Ishikawa (cell line): ENCODE measurements around the gene C1orf21.

Experiments
- CEBPB ChIP-seq: IDR thresholded peaks from 2 replicates; pipeline ENCODE4 v1.6.1; 2012
- CREB1 ChIP-seq: IDR thresholded peaks from 2 replicates; pipeline ENCODE4 v1.6.1; 2012; ENCODE audit warnings: low read depth
- EGR1 ChIP-seq: IDR thresholded peaks from 2 replicates; pipeline ENCODE4 v1.6.1; 2012
- EP300 ChIP-seq: IDR thresholded peaks from 2 replicates; pipeline ENCODE4 v1.6.1; 2012; ENCODE audit warnings: borderline replicate concordance
- FOXM1 ChIP-seq: IDR thresholded peaks from 2 replicates; pipeline ENCODE4 v1.6.1; 2012; ENCODE audit warnings: low read depth, borderline replicate concordance
- NFIC ChIP-seq: IDR thresholded peaks from 2 replicates; pipeline ENCODE4 v1.6.1; 2012
- RAD21 ChIP-seq: IDR thresholded peaks from 2 replicates; pipeline ENCODE4 v1.6.1; 2012; ENCODE audit warnings: low read depth
- REST ChIP-seq: IDR thresholded peaks from 2 replicates; pipeline ENCODE4 v1.6.1; 2012; ENCODE audit warnings: low read depth, mild to moderate bottlenecking
- TAF1 ChIP-seq: IDR thresholded peaks from 2 replicates; pipeline ENCODE4 v1.6.1; 2012; ENCODE audit warnings: low read depth, mild to moderate bottlenecking
- TCF12 ChIP-seq: IDR thresholded peaks from 2 replicates; pipeline ENCODE4 v1.6.1; 2012; ENCODE audit warnings: low read depth
- TEAD4 ChIP-seq: IDR thresholded peaks from 2 replicates; pipeline ENCODE4 v1.6.1; 2012
- YY1 ChIP-seq: IDR thresholded peaks from 2 replicates; pipeline ENCODE4 v1.6.1; 2012; ENCODE audit warnings: low read depth
- ZBTB7A ChIP-seq: IDR thresholded peaks from 2 replicates; pipeline ENCODE4 v1.6.1; 2012; ENCODE audit warnings: low read depth
- TF ChIP-seq, protein P1 (sequence below): IDR thresholded peaks from 2 replicates; pipeline ENCODE4 v1.6.1; 2012
- TF ChIP-seq, protein P2 (sequence below): IDR thresholded peaks from 2 replicates; pipeline ENCODE4 v1.6.1; 2012

Gene C1orf21

DNA sequence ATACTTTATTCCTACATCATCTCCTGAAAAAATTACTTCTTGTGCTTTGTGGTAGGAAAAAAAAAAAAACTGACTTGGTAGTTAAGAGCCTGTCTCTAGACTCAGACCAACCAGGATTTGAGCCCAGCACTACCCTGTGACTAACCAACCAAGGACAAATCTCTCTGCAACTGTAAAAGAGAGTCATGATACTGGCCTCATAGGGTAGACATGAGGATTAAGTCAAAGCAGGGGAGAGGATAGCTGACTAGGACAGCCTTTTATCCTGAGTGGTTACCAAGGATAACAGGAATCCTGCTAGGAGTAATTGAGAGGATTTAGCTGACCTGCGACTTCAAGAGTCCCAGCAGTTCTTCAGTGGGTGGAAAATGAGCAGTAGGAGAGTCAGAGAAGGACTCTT is 112.8 kb downstream of the C1orf21 start:
- TF ChIP-seq, protein P1, sequence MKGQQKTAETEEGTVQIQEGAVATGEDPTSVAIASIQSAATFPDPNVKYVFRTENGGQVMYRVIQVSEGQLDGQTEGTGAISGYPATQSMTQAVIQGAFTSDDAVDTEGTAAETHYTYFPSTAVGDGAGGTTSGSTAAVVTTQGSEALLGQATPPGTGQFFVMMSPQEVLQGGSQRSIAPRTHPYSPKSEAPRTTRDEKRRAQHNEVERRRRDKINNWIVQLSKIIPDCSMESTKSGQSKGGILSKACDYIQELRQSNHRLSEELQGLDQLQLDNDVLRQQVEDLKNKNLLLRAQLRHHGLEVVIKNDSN: no peak
- TF ChIP-seq TAF1 (no peak), TCF12 (no peak)

- no peak for TF ChIP-seq EGR1
- no peak for TF ChIP-seq RAD21
- TF ChIP-seq YY1: no peak
- TF ChIP-seq CREB1: no peak
- TF ChIP-seq TEAD4: no peak
- TF ChIP-seq TCF12: no peak
- TF ChIP-seq, protein P1: no peak
- TF ChIP-seq TAF1: no peak
- TF ChIP-seq REST: no peak
- TF ChIP-seq ZBTB7A: no peak
- TF ChIP-seq EP300: no peak
- no peak for TF ChIP-seq NFIC
- TF ChIP-seq FOXM1: no peak
- no peak for TF ChIP-seq CEBPB
- TF ChIP-seq, protein P2, sequence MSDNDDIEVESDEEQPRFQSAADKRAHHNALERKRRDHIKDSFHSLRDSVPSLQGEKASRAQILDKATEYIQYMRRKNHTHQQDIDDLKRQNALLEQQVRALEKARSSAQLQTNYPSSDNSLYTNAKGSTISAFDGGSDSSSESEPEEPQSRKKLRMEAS: no peak
Measured at GRCh38 chr1:184502161-184502560, 115.3 kb downstream of the C1orf21 start.

DNA sequence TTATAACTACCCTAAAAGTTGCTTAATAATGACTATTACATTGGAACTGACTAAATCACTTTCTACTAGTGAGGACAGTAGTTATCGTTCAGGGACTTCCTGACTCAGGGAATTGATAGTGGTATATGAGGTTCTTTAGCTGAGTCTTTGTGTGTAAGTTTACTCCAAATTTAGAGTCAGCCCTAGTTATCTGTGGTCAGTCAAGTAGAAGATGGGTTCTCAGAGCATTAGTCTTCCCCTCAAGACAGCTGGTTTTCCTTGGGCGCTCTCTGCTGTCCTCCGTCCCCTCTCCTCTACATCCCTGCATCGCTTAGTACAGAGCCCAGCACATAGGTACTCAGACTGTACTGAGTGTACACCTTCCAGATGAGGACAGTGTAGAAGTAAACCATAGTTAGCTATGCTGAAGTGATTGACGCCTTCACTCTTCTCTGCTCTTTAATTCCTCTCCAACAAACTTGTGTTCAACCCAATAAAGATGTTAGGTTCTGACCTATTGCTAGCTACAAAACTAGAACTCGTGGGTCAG is 116.5 kb downstream of the C1orf21 start:
- TF ChIP-seq, protein P2: no peak
- TF ChIP-seq CEBPB (no peak), TEAD4 (no peak), TCF12 (no peak), NFIC (no peak), RAD21 (no peak), ZBTB7A (no peak), CREB1 (no peak), EGR1 (no peak), REST (no peak), YY1 (no peak), FOXM1 (no peak), EP300 (no peak), TAF1 (no peak)
- TF ChIP-seq, protein P1: no peak

GRCh38 chr1:184504040-184504954 is 117.5 kb downstream of the C1orf21 start:
- no peak for TF ChIP-seq TAF1
- TF ChIP-seq EGR1: no peak
- no peak for TF ChIP-seq FOXM1
- TF ChIP-seq ZBTB7A: no peak
- no peak for TF ChIP-seq REST
